Fibroblast of villous mesenchyme (primary cell): ENCODE measurements around the gene CLEC16A. TPM values are rescaled to one million over a fixed set of nuclear protein-coding genes. Genes with fewer than 3 reads are reported as not detected.
A peak's percentile ranks its signal among the peaks of the same experiment; 100 is the strongest.

ENCODE experiments used
- DNase-seq: peaks from one replicate; pipeline ENCODE4 v3.0.0-alpha.2; 2010; ENCODE audit warnings: low read depth
- H3K4me3 ChIP-seq: 2 replicates; pipeline ENCODE4 v1.5.1; 2011; ENCODE audit warnings: low read depth, mild to moderate bottlenecking, low read length
- CTCF ChIP-seq: IDR thresholded peaks from 2 replicates; pipeline ENCODE4 v1.5.1; 2012; ENCODE audit warnings: low read depth, mild to moderate bottlenecking, low read length; ENCODE audit not compliant: insufficient read depth
- total RNA-seq: library from RNA; depleted of rRNA; stranded (reverse); fragments of >200 nt; gene quantifications from 2 replicates; pipeline ENCODE4 v1.2.3, GENCODE V29; 2012

Gene CLEC16A
- total RNA-seq, 1 donor = 32.4 TPM

GRCh38 chr16:11131706-11132105 lies 187.3 kb downstream of the CLEC16A start:
- H3K4me3 ChIP-seq = no peak overlapping the region
- no peak for TF ChIP-seq CTCF
- no peak for DNase-seq

- H3K4me3 ChIP-seq = no peak overlapping the region
- no peak for TF ChIP-seq CTCF
- peak; percentile 98 for DNase-seq
Measured at GRCh38 chr16:11133344-11133943, 189.1 kb downstream of the CLEC16A start.

GRCh38 chr16:11134722-11135463 lies 190.5 kb downstream of the CLEC16A start:
- H3K4me3 ChIP-seq = no peak overlapping the region
- no peak for DNase-seq
- no peak for TF ChIP-seq CTCF

GRCh38 chr16:11135464-11135973 lies 191.2 kb downstream of the CLEC16A start:
- TF ChIP-seq CTCF = no peak
- peak; percentile 68 for DNase-seq
- no peak overlapping the region for H3K4me3 ChIP-seq

GRCh38 chr16:11136600-11136999 lies 192.2 kb downstream of the CLEC16A start:
- no peak overlapping the region for H3K4me3 ChIP-seq
- no peak for DNase-seq
- no peak for TF ChIP-seq CTCF

- no peak for TF ChIP-seq CTCF
- no peak overlapping the region for H3K4me3 ChIP-seq
Measured at GRCh38 chr16:11138022-11138768, 193.8 kb downstream of the CLEC16A start.

More at GRCh38 chr16:11138022-11138768, 193.8 kb downstream of the CLEC16A start:
- no peak for DNase-seq
